ENCODE data around the gene LRRC7.

DNA sequence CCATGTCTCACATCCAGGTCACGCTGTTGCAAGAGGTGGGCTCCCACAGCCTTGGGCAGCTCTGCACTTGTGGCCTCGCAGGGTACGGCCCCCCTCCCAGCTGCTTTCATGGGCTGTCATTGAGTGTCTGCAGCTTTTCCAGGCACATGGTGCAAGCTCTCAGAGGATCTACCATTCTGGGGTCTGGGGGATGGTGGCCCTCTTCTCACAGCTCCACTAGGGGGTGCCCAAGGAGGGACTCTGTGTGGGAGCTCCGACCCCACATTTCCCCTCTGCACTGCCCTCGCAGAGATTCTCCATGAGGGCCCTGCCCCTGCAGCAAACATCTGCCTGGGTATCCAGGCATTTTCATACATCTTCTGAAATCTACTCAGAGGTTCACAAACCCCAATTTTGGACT is 219.4 kb downstream of the LRRC7 start:
- TF ChIP-seq, protein P1, sequence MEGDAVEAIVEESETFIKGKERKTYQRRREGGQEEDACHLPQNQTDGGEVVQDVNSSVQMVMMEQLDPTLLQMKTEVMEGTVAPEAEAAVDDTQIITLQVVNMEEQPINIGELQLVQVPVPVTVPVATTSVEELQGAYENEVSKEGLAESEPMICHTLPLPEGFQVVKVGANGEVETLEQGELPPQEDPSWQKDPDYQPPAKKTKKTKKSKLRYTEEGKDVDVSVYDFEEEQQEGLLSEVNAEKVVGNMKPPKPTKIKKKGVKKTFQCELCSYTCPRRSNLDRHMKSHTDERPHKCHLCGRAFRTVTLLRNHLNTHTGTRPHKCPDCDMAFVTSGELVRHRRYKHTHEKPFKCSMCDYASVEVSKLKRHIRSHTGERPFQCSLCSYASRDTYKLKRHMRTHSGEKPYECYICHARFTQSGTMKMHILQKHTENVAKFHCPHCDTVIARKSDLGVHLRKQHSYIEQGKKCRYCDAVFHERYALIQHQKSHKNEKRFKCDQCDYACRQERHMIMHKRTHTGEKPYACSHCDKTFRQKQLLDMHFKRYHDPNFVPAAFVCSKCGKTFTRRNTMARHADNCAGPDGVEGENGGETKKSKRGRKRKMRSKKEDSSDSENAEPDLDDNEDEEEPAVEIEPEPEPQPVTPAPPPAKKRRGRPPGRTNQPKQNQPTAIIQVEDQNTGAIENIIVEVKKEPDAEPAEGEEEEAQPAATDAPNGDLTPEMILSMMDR (IDR thresholded peaks at IDR 0.05; ENCODE audit: borderline replicate concordance, extremely low read depth, low read length, poor library complexity, severe bottlenecking) = peak; percentile 21
- TF ChIP-seq EZH2 (IDR thresholded peaks at IDR 0.05; ENCODE audit: borderline replicate concordance, low read depth, low read length, severe bottlenecking) = no peak

Measured in DND-41 (cell line).